A549 (cell line): ENCODE data around the gene LRRC51. TPM values are rescaled to one million over a fixed set of nuclear protein-coding genes. Genes with fewer than 3 reads are reported as not detected.
"Not testable (repeated sequence)": the region's sequence is repeated elsewhere in the genome, so short reads cannot be mapped to it uniquely, and the experiment has no call there.

Source experiments
- ATAC-seq, 2 experiments: fragments of 200-7000 bp in 1 of 2; fragments of >200 bp in 1 of 2; cut with Nextera tagmentation in 1 of 2; cut with Tn5 transposase in 1 of 2; 3 replicates each; pipeline versions ENCODE4 v1.8.0 to v1.9.1; 2018 to 2020; ENCODE audit warnings: mild to moderate bottlenecking in 1 of 2, moderate library complexity in 1 of 2
- CTCF ChIA-PET: fragments of 300-600 bp; sonication (Branson Sonifier 250); formaldehyde crosslinking; extraction: SDS; loops from one replicate; lab custom pipeline; 2021; ENCODE audit warnings: antibody characterized with exemption, inconsistent platforms; lab: Yijun Ruan, JAX
- POLR2A ChIA-PET: fragments of 350-600 bp; formaldehyde crosslinking; extraction: SDS; loops from one replicate; lab custom pipeline; 2021; ENCODE audit warnings: antibody characterized with exemption, inconsistent platforms; lab: Yijun Ruan, JAX
- DNase-seq, 2 experiments: peaks; one replicate each; pipeline versions ENCODE4 v3.0.0 to v3.0.0-alpha.2; 2011 to 2016; ENCODE audit warnings: low read depth in 1 of 2, low spot score in 1 of 2
- FAIRE-seq: peaks from 2 replicates; lab custom pipeline; 2011; peaks lifted over from hg19 to GRCh38; lab: Jason Lieb, UNC
- H3K27ac ChIP-seq, 2 experiments: fragments of >200 bp; sonication (Bioruptor Twin); formaldehyde crosslinking; 3 replicates each; pipeline ENCODE4 v1.5.1; 2016 to 2017
- H3K4me1 ChIP-seq: fragments of >200 bp; sonication (Bioruptor Twin); formaldehyde crosslinking; 3 replicates; pipeline ENCODE4 v1.6.1; 2016
- H3K4me2 ChIP-seq: fragments of >200 bp; sonication (Bioruptor Twin); formaldehyde crosslinking; 3 replicates; pipeline ENCODE4 v1.6.1; 2016
- H3K4me3 ChIP-seq: fragments of >200 bp; sonication (Bioruptor Twin); formaldehyde crosslinking; 3 replicates; pipeline ENCODE4 v1.5.1; 2016
- H3K9me3 ChIP-seq: fragments of >200 bp; sonication (Bioruptor Twin); formaldehyde crosslinking; 3 replicates; pipeline ENCODE4 v1.6.1; 2016
- BHLHE40 ChIP-seq: IDR thresholded peaks from 2 replicates; pipeline ENCODE4 v1.6.1; 2012; ENCODE audit warnings: low read depth, low read length, inconsistent platforms
- CBX8 ChIP-seq: fragments of 200-600 bp; sonication (generic); IDR thresholded peaks from 2 replicates; pipeline ENCODE4 v1.6.1; 2016
- CHD2 ChIP-seq: fragments of 150-350 bp; IDR thresholded peaks from 2 replicates; pipeline ENCODE4 v1.6.1; 2014; ENCODE audit warnings: low read length; ENCODE audit not compliant: partially characterized antibody
- EP300 ChIP-seq, 2 experiments: fragments of >200 bp; sonication (Bioruptor Twin); formaldehyde crosslinking; IDR thresholded peaks; 2 replicates in 1 of 2; 3 replicates in 1 of 2; pipeline ENCODE4 v1.6.1; 2016 to 2017
- GATA3 ChIP-seq: IDR thresholded peaks from 2 replicates; pipeline ENCODE4 v1.6.1; 2012; ENCODE audit warnings: borderline replicate concordance
- HOXA7 ChIP-seq: fragments of 250-450 bp; sonication (Bioruptor Pico); IDR thresholded peaks from 2 replicates; pipeline ENCODE4 v1.5.0; 2020; ENCODE audit warnings: mild to moderate bottlenecking, moderate library complexity
- MAFK ChIP-seq: fragments of 450-650 bp; IDR thresholded peaks from 2 replicates; pipeline ENCODE4 v1.6.1; 2014; ENCODE audit not compliant: partially characterized antibody
- NFE2L2 ChIP-seq: fragments of 150-350 bp; conservative IDR thresholded peaks from 2 replicates; pipeline ENCODE4 v1.6.1; 2014; ENCODE audit warnings: low read length
- POLR2A ChIP-seq: IDR thresholded peaks from 2 replicates; pipeline ENCODE4 v1.6.1; 2012; ENCODE audit warnings: mild to moderate bottlenecking, low read length
- POLR2AphosphoS2 ChIP-seq: conservative IDR thresholded peaks from 2 replicates; pipeline ENCODE4 v1.6.1; 2012; ENCODE audit warnings: low read length, improper control_type of control experiment, inconsistent platforms
- RAD21 ChIP-seq, 2 experiments: fragments of >200 bp in 1 of 2; sonication (Bioruptor Twin) in 1 of 2; formaldehyde crosslinking in 1 of 2; IDR thresholded peaks in 1 of 2; conservative IDR thresholded peaks in 1 of 2; 2 replicates in 1 of 2; 3 replicates in 1 of 2; pipeline ENCODE4 v1.6.1; 2012 to 2018; ENCODE audit warnings: inconsistent platforms in 1 of 2
- RFX5 ChIP-seq: fragments of 450-650 bp; IDR thresholded peaks from 2 replicates; pipeline ENCODE4 v1.7.1; 2014; ENCODE audit warnings: antibody characterized with exemption, mild to moderate bottlenecking, moderate library complexity
- SMC3 ChIP-seq: fragments of >200 bp; sonication (Bioruptor Twin); formaldehyde crosslinking; IDR thresholded peaks from 3 replicates; pipeline ENCODE4 v1.6.1; 2018; ENCODE audit warnings: inconsistent platforms
- SREBF2 ChIP-seq: fragments of 450-650 bp; IDR thresholded peaks from 2 replicates; pipeline ENCODE4 v1.6.1; 2014; ENCODE audit warnings: mild to moderate bottlenecking, moderate library complexity
- TFCP2L1 ChIP-seq: fragments of 250-450 bp; sonication (Bioruptor Pico); IDR thresholded peaks from 2 replicates; pipeline ENCODE4 v1.5.0; 2021; ENCODE audit warnings: mild to moderate bottlenecking
- WGBS: methylation state at CpG from one replicate; pipeline ENCODE4 v1.1.6; 2017; ENCODE audit errors: missing lambda C conversion rate; 5-methylcytosine and 5-hydroxymethylcytosine counted together
- polyA plus RNA-seq, 4 experiments: library from polyadenylated mRNA; depleted of rRNA in 3 of 4; stranded (reverse); fragments of >200 nt; fragmentation: RNase III in 1 of 4; extraction: RNeasy Plus Mini Kit Qiagen cat#74134 plus additional on column Dnase treatment in 1 of 4; gene quantifications; 2 replicates in 3 of 4; 3 replicates in 1 of 4; pipeline ENCODE4 v1.2.3, GENCODE V29; 2011 to 2017
- TF ChIP-seq, protein P1 (sequence below): fragments of 250-450 bp; sonication (Bioruptor Pico); IDR thresholded peaks from 2 replicates; pipeline ENCODE4 v1.5.0; 2020; ENCODE audit warnings: low read depth, mild to moderate bottlenecking, moderate library complexity
- TF ChIP-seq, protein P2 (sequence below): fragments of 150-350 bp; IDR thresholded peaks from 2 replicates; pipeline ENCODE4 v1.6.1; 2014; ENCODE audit warnings: low read depth, mild to moderate bottlenecking, low read length
- TF ChIP-seq, protein P3 (sequence below): IDR thresholded peaks from 2 replicates; pipeline ENCODE4 v1.6.1; 2012; ENCODE audit warnings: low read depth, borderline replicate concordance
- TF ChIP-seq, protein P4 (sequence below): fragments of >200 bp; sonication (Bioruptor Twin); formaldehyde crosslinking; IDR thresholded peaks from 2 replicates; pipeline ENCODE4 v1.6.1; 2016
- TF ChIP-seq, protein P5 (sequence below): fragments of >200 bp; sonication (Bioruptor Twin); formaldehyde crosslinking; IDR thresholded peaks from 3 replicates; pipeline ENCODE4 v1.5.1; 2016

Gene LRRC51
- polyA plus RNA-seq, 2 of the 4 experiments (the other 2 are of a cell fraction) = 8.2 to 14.3 TPM

DNA sequence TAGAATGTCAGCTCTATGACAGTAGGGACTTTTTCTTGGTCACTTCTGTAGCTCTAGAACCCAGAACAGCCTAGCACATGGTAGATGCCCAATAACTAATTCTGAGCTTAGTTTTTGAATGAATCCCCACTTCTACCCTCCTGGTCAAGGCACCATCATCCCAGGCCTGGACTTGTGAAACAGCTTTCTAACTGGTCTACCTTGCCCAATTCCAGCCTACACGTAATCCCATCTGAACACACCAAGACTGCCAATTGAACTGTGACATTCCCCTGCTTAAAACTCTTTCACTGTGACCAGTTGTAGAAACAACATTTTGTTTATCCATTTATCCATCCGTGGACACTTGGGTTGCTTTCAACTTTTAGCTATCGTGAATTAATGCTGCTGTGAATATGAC lies 48.7 kb downstream of the LRRC51 start:
- TF ChIP-seq, protein P1, sequence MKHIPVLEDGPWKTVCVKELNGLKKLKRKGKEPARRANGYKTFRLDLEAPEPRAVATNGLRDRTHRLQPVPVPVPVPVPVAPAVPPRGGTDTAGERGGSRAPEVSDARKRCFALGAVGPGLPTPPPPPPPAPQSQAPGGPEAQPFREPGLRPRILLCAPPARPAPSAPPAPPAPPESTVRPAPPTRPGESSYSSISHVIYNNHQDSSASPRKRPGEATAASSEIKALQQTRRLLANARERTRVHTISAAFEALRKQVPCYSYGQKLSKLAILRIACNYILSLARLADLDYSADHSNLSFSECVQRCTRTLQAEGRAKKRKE = no peak
- no peak for FAIRE-seq
- whole genome bisulfite sequencing = 74% methylated on average over 3 of the region's 3 CpGs
- no peak for ATAC-seq
- H3K4me3 ChIP-seq = no peak overlapping the region
- POLR2A ChIA-PET = interaction anchor here (1.6 kb wide), 1 partner anchor 17 kb away, joined by 3 read pairs; the partner anchor contains the start of gene ANAPC15
- H3K27ac ChIP-seq = no peak overlapping the region
- H3K4me1 ChIP-seq = no peaks in the 10 kb centered on the region
- H3K4me2 ChIP-seq = no peak overlapping the region
- CTCF ChIA-PET = interaction anchor here (0.8 to 1.7 kb wide), 3 partner anchors 10 to 14 kb away, joined by 3 to 10 read pairs (median 5); no protein-coding TSS in a partner anchor
- no peaks in the 10 kb centered on the region for H3K9me3 ChIP-seq
- no peak for DNase-seq

DNA sequence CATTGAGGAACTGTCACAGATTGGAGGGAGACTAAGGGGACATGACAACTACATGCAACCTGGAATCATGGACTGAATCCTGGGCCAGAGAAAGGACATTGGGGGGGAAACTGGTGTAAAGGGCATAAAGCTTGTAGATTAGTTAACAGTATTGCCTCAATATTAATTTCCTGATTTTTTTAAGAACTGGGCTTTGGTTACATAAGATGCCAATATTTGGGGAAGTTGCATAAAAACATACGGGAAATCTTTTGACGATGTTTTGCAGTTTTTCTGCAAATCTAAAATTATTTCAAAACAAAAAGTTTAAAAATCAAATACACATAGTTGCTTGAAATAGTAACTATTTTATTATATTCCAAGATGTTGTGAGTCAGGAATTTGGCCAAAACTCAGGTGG lies 52.0 kb downstream of the LRRC51 start:
- Histone ChIP-seq H3K9me3 (no peaks in the 10 kb centered on the region), H3K27ac (no peak overlapping the region), H3K4me2 (no peak overlapping the region), H3K4me3 (no peak overlapping the region), H3K4me1 (no peaks in the 10 kb centered on the region)
- no peak for DNase-seq
- ChIA-PET POLR2A (no interaction called here), CTCF (interaction anchor here (3.1 kb wide), 1 partner anchor 11 kb away, joined by 12 read pairs; no protein-coding TSS in a partner anchor)
- ATAC-seq = no peak
- no peak for TF ChIP-seq CHD2
- no peak for TF ChIP-seq GATA3
- TF ChIP-seq RAD21 (conservative IDR thresholded peaks at IDR 0.05 in 1 of 2, IDR thresholded peaks at IDR 0.05 in 1 of 2) = no peak
- no peak for TF ChIP-seq CBX8
- no peak for TF ChIP-seq POLR2AphosphoS2
- TF ChIP-seq HOXA7 = no peak
- TF ChIP-seq BHLHE40 = no peak
- TF ChIP-seq POLR2A = no peak
- no peak for TF ChIP-seq SMC3
- no peak for TF ChIP-seq NFE2L2
- no peak for TF ChIP-seq RFX5
- TF ChIP-seq MAFK = no peak
- TF ChIP-seq, protein P2, sequence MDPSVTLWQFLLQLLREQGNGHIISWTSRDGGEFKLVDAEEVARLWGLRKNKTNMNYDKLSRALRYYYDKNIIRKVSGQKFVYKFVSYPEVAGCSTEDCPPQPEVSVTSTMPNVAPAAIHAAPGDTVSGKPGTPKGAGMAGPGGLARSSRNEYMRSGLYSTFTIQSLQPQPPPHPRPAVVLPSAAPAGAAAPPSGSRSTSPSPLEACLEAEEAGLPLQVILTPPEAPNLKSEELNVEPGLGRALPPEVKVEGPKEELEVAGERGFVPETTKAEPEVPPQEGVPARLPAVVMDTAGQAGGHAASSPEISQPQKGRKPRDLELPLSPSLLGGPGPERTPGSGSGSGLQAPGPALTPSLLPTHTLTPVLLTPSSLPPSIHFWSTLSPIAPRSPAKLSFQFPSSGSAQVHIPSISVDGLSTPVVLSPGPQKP = no peak
- WGBS = 84% methylated on average over 2 of the region's 2 CpGs
- FAIRE-seq = no peak

DNA sequence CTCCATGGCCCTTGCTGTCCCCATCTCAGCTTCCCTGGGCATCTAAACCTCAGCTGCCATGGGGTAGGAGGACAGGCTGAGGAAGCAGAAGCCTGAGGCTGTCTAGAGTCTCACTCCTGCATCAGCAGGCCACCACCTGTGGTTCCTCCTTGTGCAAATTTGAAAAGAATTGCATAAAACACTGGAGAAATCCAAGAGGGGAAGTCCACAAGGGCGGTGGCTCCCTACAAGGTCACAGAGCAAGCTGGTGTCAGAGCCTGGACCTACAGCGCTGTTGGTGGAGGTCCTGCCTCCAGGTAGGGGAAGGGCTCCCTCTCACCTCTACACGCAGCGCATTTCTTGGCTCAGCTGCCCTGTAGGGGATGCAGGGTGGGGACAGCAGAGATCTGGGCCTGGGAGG lies 54.8 kb downstream of the LRRC51 start, which contains the start of gene FOLR3:
TSS of gene FOLR3 (plus strand) at position 253 of the 400 bp plus-strand sequence. CDS start 228 bp downstream, outside the sequence.
- peak; percentile 23 to 32; a peak in 2 of 6 replicates for ATAC-seq
- H3K9me3 ChIP-seq, POLR2A ChIA-PET, H3K4me1 ChIP-seq, H3K27ac ChIP-seq, H3K4me3 ChIP-seq, H3K4me2 ChIP-seq, DNase-seq, FAIRE-seq: not testable (repeated sequence)
- CTCF ChIA-PET = interaction anchor here (1.0 kb wide), 1 partner anchor 8 kb away, joined by 3 read pairs; no protein-coding TSS in a partner anchor
- WGBS = 88% methylated on average over 4 of the region's 4 CpGs

DNA sequence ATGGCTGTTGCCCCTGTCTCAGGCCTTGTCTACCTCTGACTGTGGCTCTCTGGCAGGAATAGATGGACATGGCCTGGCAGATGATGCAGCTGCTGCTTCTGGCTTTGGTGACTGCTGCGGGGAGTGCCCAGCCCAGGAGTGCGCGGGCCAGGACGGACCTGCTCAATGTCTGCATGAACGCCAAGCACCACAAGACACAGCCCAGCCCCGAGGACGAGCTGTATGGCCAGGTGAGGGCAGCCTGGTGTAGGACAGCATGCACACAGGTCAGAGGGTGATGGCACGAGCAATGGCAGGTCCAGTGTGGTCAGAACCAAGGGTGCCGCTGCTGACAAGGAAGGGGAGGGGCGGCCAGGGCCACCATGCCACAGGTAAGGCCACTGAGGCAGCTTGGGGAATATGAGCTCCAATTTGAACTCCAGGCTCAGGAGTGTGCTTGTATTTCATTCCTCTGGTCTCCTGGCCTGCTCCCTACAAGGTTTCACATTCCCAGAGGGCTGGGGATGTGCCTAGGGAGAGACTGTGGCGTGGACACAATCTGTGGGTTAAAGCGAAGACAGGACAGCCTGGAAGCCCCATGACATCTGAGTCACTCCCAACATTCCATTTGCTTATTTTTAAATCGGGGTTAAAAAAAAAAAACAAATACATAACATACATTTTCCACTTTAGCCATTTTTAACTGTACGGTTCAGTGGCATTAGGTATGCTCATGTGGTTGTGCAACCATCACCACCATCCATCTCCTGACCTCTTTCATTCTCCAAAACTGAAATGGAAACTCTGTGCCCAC lies 55.4 kb downstream of the LRRC51 start:
- no peak for DNase-seq
- no peaks in the 10 kb centered on the region for H3K9me3 ChIP-seq
- peak; percentile 12 to 39; a peak in 3 of 6 replicates for ATAC-seq
- H3K4me1 ChIP-seq = peaks cover 2% of the 10 kb centered on the region; the same call in 2 of the 3 replicates
- H3K4me3 ChIP-seq = no peak overlapping the region
- H3K27ac ChIP-seq = no peak overlapping the region
- H3K4me2 ChIP-seq = no peak overlapping the region
- TF ChIP-seq SREBF2 (no peak), TFCP2L1 (CRISPR knock-in tag) (no peak), EP300 (IDR thresholded peaks at IDR 0.05) (no peak)
- TF ChIP-seq, protein P3, sequence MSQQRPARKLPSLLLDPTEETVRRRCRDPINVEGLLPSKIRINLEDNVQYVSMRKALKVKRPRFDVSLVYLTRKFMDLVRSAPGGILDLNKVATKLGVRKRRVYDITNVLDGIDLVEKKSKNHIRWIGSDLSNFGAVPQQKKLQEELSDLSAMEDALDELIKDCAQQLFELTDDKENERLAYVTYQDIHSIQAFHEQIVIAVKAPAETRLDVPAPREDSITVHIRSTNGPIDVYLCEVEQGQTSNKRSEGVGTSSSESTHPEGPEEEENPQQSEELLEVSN = no peak
- TF ChIP-seq, protein P4, sequence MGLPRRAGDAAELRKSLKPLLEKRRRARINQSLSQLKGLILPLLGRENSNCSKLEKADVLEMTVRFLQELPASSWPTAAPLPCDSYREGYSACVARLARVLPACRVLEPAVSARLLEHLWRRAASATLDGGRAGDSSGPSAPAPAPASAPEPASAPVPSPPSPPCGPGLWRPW = no peak
- TF ChIP-seq, protein P1 = no peak
- TF ChIP-seq, protein P5, sequence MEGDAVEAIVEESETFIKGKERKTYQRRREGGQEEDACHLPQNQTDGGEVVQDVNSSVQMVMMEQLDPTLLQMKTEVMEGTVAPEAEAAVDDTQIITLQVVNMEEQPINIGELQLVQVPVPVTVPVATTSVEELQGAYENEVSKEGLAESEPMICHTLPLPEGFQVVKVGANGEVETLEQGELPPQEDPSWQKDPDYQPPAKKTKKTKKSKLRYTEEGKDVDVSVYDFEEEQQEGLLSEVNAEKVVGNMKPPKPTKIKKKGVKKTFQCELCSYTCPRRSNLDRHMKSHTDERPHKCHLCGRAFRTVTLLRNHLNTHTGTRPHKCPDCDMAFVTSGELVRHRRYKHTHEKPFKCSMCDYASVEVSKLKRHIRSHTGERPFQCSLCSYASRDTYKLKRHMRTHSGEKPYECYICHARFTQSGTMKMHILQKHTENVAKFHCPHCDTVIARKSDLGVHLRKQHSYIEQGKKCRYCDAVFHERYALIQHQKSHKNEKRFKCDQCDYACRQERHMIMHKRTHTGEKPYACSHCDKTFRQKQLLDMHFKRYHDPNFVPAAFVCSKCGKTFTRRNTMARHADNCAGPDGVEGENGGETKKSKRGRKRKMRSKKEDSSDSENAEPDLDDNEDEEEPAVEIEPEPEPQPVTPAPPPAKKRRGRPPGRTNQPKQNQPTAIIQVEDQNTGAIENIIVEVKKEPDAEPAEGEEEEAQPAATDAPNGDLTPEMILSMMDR = no peak
- no peak for FAIRE-seq
- ChIA-PET CTCF (interaction anchor here (1.0 kb wide), 1 partner anchor 7 kb away, joined by 3 read pairs; no protein-coding TSS in a partner anchor), POLR2A (no interaction called here)
- 79% methylated on average over 11 of the region's 14 CpGs for WGBS
